Ishikawa (cell line): ENCODE measurements around the gene MOB2.

Source experiments
- CEBPB ChIP-seq: IDR thresholded peaks from 2 replicates; pipeline ENCODE4 v1.6.1; 2012
- CREB1 ChIP-seq: IDR thresholded peaks from 2 replicates; pipeline ENCODE4 v1.6.1; 2012; ENCODE audit warnings: low read depth
- EGR1 ChIP-seq: IDR thresholded peaks from 2 replicates; pipeline ENCODE4 v1.6.1; 2012
- EP300 ChIP-seq: IDR thresholded peaks from 2 replicates; pipeline ENCODE4 v1.6.1; 2012; ENCODE audit warnings: borderline replicate concordance
- FOXM1 ChIP-seq: IDR thresholded peaks from 2 replicates; pipeline ENCODE4 v1.6.1; 2012; ENCODE audit warnings: low read depth, borderline replicate concordance
- MAX ChIP-seq: IDR thresholded peaks from 2 replicates; pipeline ENCODE4 v1.6.1; 2012
- NFIC ChIP-seq: IDR thresholded peaks from 2 replicates; pipeline ENCODE4 v1.6.1; 2012
- RAD21 ChIP-seq: IDR thresholded peaks from 2 replicates; pipeline ENCODE4 v1.6.1; 2012; ENCODE audit warnings: low read depth
- REST ChIP-seq: IDR thresholded peaks from 2 replicates; pipeline ENCODE4 v1.6.1; 2012; ENCODE audit warnings: low read depth, mild to moderate bottlenecking
- TAF1 ChIP-seq: IDR thresholded peaks from 2 replicates; pipeline ENCODE4 v1.6.1; 2012; ENCODE audit warnings: low read depth, mild to moderate bottlenecking
- TCF12 ChIP-seq: IDR thresholded peaks from 2 replicates; pipeline ENCODE4 v1.6.1; 2012; ENCODE audit warnings: low read depth
- TEAD4 ChIP-seq: IDR thresholded peaks from 2 replicates; pipeline ENCODE4 v1.6.1; 2012
- USF1 ChIP-seq: IDR thresholded peaks from 2 replicates; pipeline ENCODE4 v1.6.1; 2012
- YY1 ChIP-seq: IDR thresholded peaks from 2 replicates; pipeline ENCODE4 v1.6.1; 2012; ENCODE audit warnings: low read depth
- ZBTB7A ChIP-seq: IDR thresholded peaks from 2 replicates; pipeline ENCODE4 v1.6.1; 2012; ENCODE audit warnings: low read depth

MOB2 gene

GRCh38 chr11:1515082-1516060 is 28.8 kb upstream of the MOB2 start:
- TF ChIP-seq FOXM1 (no peak), RAD21 (peak; percentile 89), YY1 (no peak), EGR1 (no peak), EP300 (no peak), REST (no peak), USF1 (no peak), MAX (no peak)

GRCh38 chr11:1514336-1515061 is 27.9 kb upstream of the MOB2 start:
- no peak for TF ChIP-seq CREB1
- no peak for TF ChIP-seq CEBPB
- no peak for TF ChIP-seq NFIC
- TF ChIP-seq RAD21, result no peak
- TF ChIP-seq TAF1, result no peak
- TF ChIP-seq EGR1, result no peak
- TF ChIP-seq MAX, result no peak
- TF ChIP-seq TEAD4, result no peak
- no peak for TF ChIP-seq USF1
- TF ChIP-seq REST, result no peak
- no peak for TF ChIP-seq EP300

- TF ChIP-seq FOXM1 (no peak), RAD21 (no peak), MAX (no peak), TEAD4 (no peak), TCF12 (no peak), EGR1 (no peak), EP300 (no peak), USF1 (no peak), TAF1 (no peak), NFIC (no peak), ZBTB7A (no peak), CEBPB (no peak), YY1 (no peak), REST (no peak), CREB1 (no peak)
Observed at GRCh38 chr11:1513326-1514296, 27.0 kb upstream of the MOB2 start.
